Measurements from ENCODE around the gene TIMM44.
"Not testable (repeated sequence)": the region's sequence is repeated elsewhere in the genome, so short reads cannot be mapped to it uniquely, and the experiment has no call there.

TIMM44 gene

GRCh38 chr19:7894612-7895309, 48.7 kb downstream of the TIMM44 start:
- no peak for DNase-seq

- not testable (repeated sequence) for DNase-seq
Observed at GRCh38 chr19:7893362-7894101, 49.9 kb downstream of the TIMM44 start.

GRCh38 chr19:7888826-7889217, 54.6 kb downstream of the TIMM44 start:
- no peak for DNase-seq

GRCh38 chr19:7888145-7888825, 55.2 kb downstream of the TIMM44 start, which contains the start of gene LRRC8E:
Gene LRRC8E, plus strand, starts transcription at chr19:7888510. Its CDS starts 7,094 bp downstream, at chr19:7895604.
- peak; percentile 33 for DNase-seq

- no peak for DNase-seq
Observed at GRCh38 chr19:7887408-7888144, 55.9 kb downstream of the TIMM44 start.

GRCh38 chr19:7885818-7886217, 57.6 kb downstream of the TIMM44 start:
- DNase-seq: no peak

- no peak for DNase-seq
Observed at GRCh38 chr19:7883796-7884570, 59.5 kb downstream of the TIMM44 start.

- peak; percentile 63 for DNase-seq
Observed at GRCh38 chr19:7883105-7883504, 60.4 kb downstream of the TIMM44 start.

- no peak for DNase-seq
Observed at GRCh38 chr19:7881910-7882309, 61.6 kb downstream of the TIMM44 start.

GRCh38 chr19:7879836-7880235, 63.6 kb downstream of the TIMM44 start:
- DNase-seq: no peak

- no peak for DNase-seq
Observed at GRCh38 chr19:7879111-7879807, 64.2 kb downstream of the TIMM44 start.

- no peak for DNase-seq
Observed at GRCh38 chr19:7877249-7877836, 66.1 kb downstream of the TIMM44 start.
